ENCODE measurements around the gene GPR137.

The GPR137 gene

GRCh38 chr11:64268893-64269539 lies 16.6 kb upstream of the GPR137 start:
- H3K4me3 ChIP-seq (ENCODE audit: low read depth, low read length) = peak overlapping the region; percentile 70
- TF ChIP-seq CTCF (conservative IDR thresholded peaks at IDR 0.05; ENCODE audit: low read depth, low read length) = no peak
- DNase-seq (ENCODE audit: low read depth) = peak; percentile 60

- H3K4me3 ChIP-seq (ENCODE audit: low read depth, low read length) = peak overlapping the region; percentile 70
- DNase-seq (ENCODE audit: low read depth) = peak; percentile 100
- TF ChIP-seq CTCF (conservative IDR thresholded peaks at IDR 0.05; ENCODE audit: low read depth, low read length) = no peak
Observed at GRCh38 chr11:64269540-64270220, 16.0 kb upstream of the GPR137 start.

GRCh38 chr11:64275031-64275800 lies 10.4 kb upstream of the GPR137 start:
- no peak for DNase-seq (ENCODE audit: low read depth)
- H3K4me3 ChIP-seq (ENCODE audit: low read depth, low read length) = no peak overlapping the region
- TF ChIP-seq CTCF (conservative IDR thresholded peaks at IDR 0.05; ENCODE audit: low read depth, low read length) = no peak

GRCh38 chr11:64275841-64276240 lies 9.8 kb upstream of the GPR137 start:
- no peak overlapping the region for H3K4me3 ChIP-seq (ENCODE audit: low read depth, low read length)
- DNase-seq (ENCODE audit: low read depth) = no peak
- no peak for TF ChIP-seq CTCF (conservative IDR thresholded peaks at IDR 0.05; ENCODE audit: low read depth, low read length)

- no peak for TF ChIP-seq CTCF (conservative IDR thresholded peaks at IDR 0.05; ENCODE audit: low read depth, low read length)
- H3K4me3 ChIP-seq (ENCODE audit: low read depth, low read length) = no peak overlapping the region
- DNase-seq (ENCODE audit: low read depth) = peak; percentile 20
Observed at GRCh38 chr11:64276653-64277431, 8.8 kb upstream of the GPR137 start.

GRCh38 chr11:64278576-64279190 lies 7.0 kb upstream of the GPR137 start:
- no peak for DNase-seq (ENCODE audit: low read depth)
- TF ChIP-seq CTCF (conservative IDR thresholded peaks at IDR 0.05; ENCODE audit: low read depth, low read length) = no peak
- H3K4me3 ChIP-seq (ENCODE audit: low read depth, low read length) = no peak overlapping the region
